ENCODE results near the gene SLC22A1. TPM values are rescaled to one million over a fixed set of nuclear protein-coding genes. Genes with fewer than 3 reads are reported as not detected.

The SLC22A1 gene
- total RNA-seq, 1 donor from 2014 or later = not detected

- DNase-seq (ENCODE audit: low spot score in 2 of 2) = no peak
- peaks cover 60 to 80% of the 10 kb centered on the region in 2 donors for H3K36me3 ChIP-seq
- H3K4me1 ChIP-seq = peaks cover 0 to under 1% of the 10 kb centered on the region in 2 donors
- no peak overlapping the region for H3K4me3 ChIP-seq
- H3K27ac ChIP-seq = no peak overlapping the region
- no peaks in the 10 kb centered on the region for H3K27me3 ChIP-seq
- TF ChIP-seq CTCF (IDR thresholded peaks at IDR 0.05) = no peak
- intact Hi-C loops (cut with DNase I) = no loop called here
- no peaks in the 10 kb centered on the region for H3K9me3 ChIP-seq
Measured at GRCh38 chr6:160093946-160094345, 27.7 kb upstream of the SLC22A1 start.

- TF ChIP-seq CTCF (IDR thresholded peaks at IDR 0.05) = no peak
- H3K4me3 ChIP-seq = no peak overlapping the region
- peaks cover 0 to 7% of the 10 kb centered on the region in 2 donors for H3K4me1 ChIP-seq
- no peaks in the 10 kb centered on the region for H3K9me3 ChIP-seq
- no peak for DNase-seq (ENCODE audit: low spot score in 2 of 2)
- H3K36me3 ChIP-seq = peaks cover 56 to 69% of the 10 kb centered on the region in 2 donors
- no peaks in the 10 kb centered on the region for H3K27me3 ChIP-seq
- H3K27ac ChIP-seq = no peak overlapping the region
- intact Hi-C loops (cut with DNase I) = no loop called here
Measured at GRCh38 chr6:160095146-160095845, 26.3 kb upstream of the SLC22A1 start.

- intact Hi-C loops (cut with DNase I) = loop anchor here (5.0 kb wide), 1 partner anchor 41 kb away; no protein-coding TSS in a partner anchor
- peak overlapping the region; percentile 39 to 63 for H3K27ac ChIP-seq
- no peak overlapping the region for H3K4me3 ChIP-seq
- no peaks in the 10 kb centered on the region for H3K27me3 ChIP-seq
- DNase-seq (ENCODE audit: low spot score in 2 of 2) = no peak
- H3K9me3 ChIP-seq = no peaks in the 10 kb centered on the region
- no peak for TF ChIP-seq CTCF (IDR thresholded peaks at IDR 0.05)
- peaks cover 27 to 45% of the 10 kb centered on the region in 2 donors for H3K36me3 ChIP-seq
- H3K4me1 ChIP-seq = peaks cover 8 to 22% of the 10 kb centered on the region in 2 donors
Measured at GRCh38 chr6:160101277-160102205, 20.1 kb upstream of the SLC22A1 start.

GRCh38 chr6:160102399-160102798 is 19.2 kb upstream of the SLC22A1 start:
- Histone ChIP-seq H3K4me3 (no peak overlapping the region), H3K27ac (peak overlapping the region; percentile 28 to 63), H3K9me3 (no peaks in the 10 kb centered on the region), H3K4me1 (peaks cover 8 to 22% of the 10 kb centered on the region in 2 donors), H3K36me3 (peaks cover 19 to 37% of the 10 kb centered on the region in 2 donors), H3K27me3 (no peaks in the 10 kb centered on the region)
- DNase-seq (ENCODE audit: low spot score in 2 of 2) = no peak
- intact Hi-C loops (cut with DNase I) = loop anchor here (5.0 kb wide), 1 partner anchor 40 kb away; no protein-coding TSS in a partner anchor
- TF ChIP-seq CTCF (IDR thresholded peaks at IDR 0.05) = no peak

- intact Hi-C loops (cut with DNase I) = loop anchor here (5.0 kb wide), 1 partner anchor 39 kb away; no protein-coding TSS in a partner anchor
- H3K36me3 ChIP-seq = peaks cover 12 to 29% of the 10 kb centered on the region in 2 donors
- H3K27me3 ChIP-seq = no peaks in the 10 kb centered on the region
- H3K27ac ChIP-seq = peak overlapping the region; percentile 78 to 82
- no peaks in the 10 kb centered on the region for H3K9me3 ChIP-seq
- no peak overlapping the region for H3K4me3 ChIP-seq
- peaks cover 8 to 22% of the 10 kb centered on the region in 2 donors for H3K4me1 ChIP-seq
- peak in 1 of 2 donors; percentile 76 for DNase-seq (ENCODE audit: low spot score in 2 of 2)
- TF ChIP-seq CTCF (IDR thresholded peaks at IDR 0.05) = peak in 2 of 3 experiments; percentile 40 to 47
Measured at GRCh38 chr6:160102956-160103824, 18.4 kb upstream of the SLC22A1 start.

All from ascending aorta (tissue), 2 donors.